Prostate gland (tissue), 2 donors: Measurements from ENCODE around the gene SLC25A13. TPM values are rescaled to one million over a fixed set of nuclear protein-coding genes. Genes with fewer than 3 reads are reported as not detected.

Experiments
- DNase-seq: peaks from one replicate; pipeline ENCODE4 v3.0.0-alpha.2; 2019; ENCODE audit warnings: low spot score
- H3K27ac ChIP-seq, 2 donors: fragments of 200-600 bp; sonication (generic); 2 replicates each; pipeline ENCODE4 v1.5.1; 2017 to 2019
- H3K27me3 ChIP-seq: fragments of 200-600 bp; sonication (generic); replicated peaks from 2 replicates; pipeline ENCODE4 v1.5.1; 2019; ENCODE audit not compliant: insufficient read depth
- H3K36me3 ChIP-seq, 2 donors: fragments of 200-600 bp; sonication (generic); 1 replicate in 1 of 2; 2 replicates in 1 of 2; pipeline versions ENCODE4 v1.5.1 to v1.8.1; 2017 to 2019
- H3K4me1 ChIP-seq: fragments of 200-600 bp; sonication (generic); replicated peaks from 2 replicates; pipeline ENCODE4 v1.5.1; 2019
- H3K4me3 ChIP-seq, 2 donors: fragments of 200-600 bp; sonication (generic); 2 replicates each; pipeline ENCODE4 v1.5.1; 2017 to 2019
- H3K9me3 ChIP-seq: fragments of 200-600 bp; sonication (generic); 2 replicates; pipeline ENCODE4 v1.5.1; 2017
- POLR2A ChIP-seq: fragments of 450-650 bp; IDR thresholded peaks from one replicate; pipeline ENCODE4 v1.6.1; 2016; ENCODE audit warnings: antibody characterized with exemption, mild to moderate bottlenecking
- POLR2AphosphoS5 ChIP-seq: sonication (generic); formaldehyde crosslinking; IDR thresholded peaks from one replicate; pipeline ENCODE4 v1.6.1; 2017; ENCODE audit warnings: antibody characterized with exemption
- WGBS: methylation state at CpG from one replicate; pipeline ENCODE4 v1.1.5; 2018; 5-methylcytosine and 5-hydroxymethylcytosine counted together
- intact Hi-C: fragments of 100-400 bp; cut with DNase I; formaldehyde crosslinking; loops from one replicate; pipeline ENCODE4 v1.14.2; 2022
- total RNA-seq, 2 donors: library from RNA; depleted of rRNA; stranded (reverse); fragments of >200 nt; gene quantifications; one replicate each; pipeline ENCODE4 v1.1.0, GENCODE V29; 2016
- TF ChIP-seq, protein P1 (sequence below), 4 experiments: fragments of 200-600 bp in 2 of 4; fragments of 450-650 bp in 2 of 4; sonication (generic) in 2 of 4; IDR thresholded peaks; 1 replicate in 3 of 4; 2 replicates in 1 of 4; pipeline ENCODE4 v1.5.1; 2016 to 2019; ENCODE audit warnings: antibody characterized with exemption in 4 of 4, mild to moderate bottlenecking in 2 of 4, moderate library complexity in 2 of 4

Gene SLC25A13
- total RNA-seq, 2 donors from 2014 or later = 14.4 to 41.6 TPM

DNA sequence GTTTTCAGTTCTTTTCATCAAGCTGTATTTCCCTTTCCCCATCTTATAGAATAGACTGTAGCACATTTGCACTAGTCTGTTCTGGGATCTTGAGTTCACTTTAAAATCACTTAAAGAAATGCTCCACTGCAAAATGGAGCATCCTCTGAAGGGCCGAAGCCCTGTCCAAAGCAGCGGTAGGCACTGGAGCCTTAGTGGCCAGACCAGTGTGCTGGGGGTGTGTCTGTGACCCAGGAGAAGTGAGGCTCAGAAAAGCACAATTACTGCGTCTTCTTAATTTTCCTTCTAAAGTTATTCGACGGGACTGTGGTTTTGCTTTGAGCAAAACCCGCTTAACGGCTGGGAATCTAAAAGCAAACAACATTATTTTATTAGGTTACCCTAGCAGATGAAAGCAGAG, 205.7 kb downstream of the SLC25A13 start:
- Histone ChIP-seq H3K9me3 (no peaks in the 10 kb centered on the region), H3K4me3 (no peak overlapping the region), H3K36me3 (no peaks in the 10 kb centered on the region), H3K27me3 (no peaks in the 10 kb centered on the region), H3K27ac (no peak overlapping the region), H3K4me1 (no peaks in the 10 kb centered on the region)
- 22% methylated on average over 7 of the region's 7 CpGs for WGBS
- intact Hi-C loops = no loop called here
- DNase-seq = no peak
- TF ChIP-seq POLR2A (no peak), POLR2AphosphoS5 (no peak)
- TF ChIP-seq, protein P1, sequence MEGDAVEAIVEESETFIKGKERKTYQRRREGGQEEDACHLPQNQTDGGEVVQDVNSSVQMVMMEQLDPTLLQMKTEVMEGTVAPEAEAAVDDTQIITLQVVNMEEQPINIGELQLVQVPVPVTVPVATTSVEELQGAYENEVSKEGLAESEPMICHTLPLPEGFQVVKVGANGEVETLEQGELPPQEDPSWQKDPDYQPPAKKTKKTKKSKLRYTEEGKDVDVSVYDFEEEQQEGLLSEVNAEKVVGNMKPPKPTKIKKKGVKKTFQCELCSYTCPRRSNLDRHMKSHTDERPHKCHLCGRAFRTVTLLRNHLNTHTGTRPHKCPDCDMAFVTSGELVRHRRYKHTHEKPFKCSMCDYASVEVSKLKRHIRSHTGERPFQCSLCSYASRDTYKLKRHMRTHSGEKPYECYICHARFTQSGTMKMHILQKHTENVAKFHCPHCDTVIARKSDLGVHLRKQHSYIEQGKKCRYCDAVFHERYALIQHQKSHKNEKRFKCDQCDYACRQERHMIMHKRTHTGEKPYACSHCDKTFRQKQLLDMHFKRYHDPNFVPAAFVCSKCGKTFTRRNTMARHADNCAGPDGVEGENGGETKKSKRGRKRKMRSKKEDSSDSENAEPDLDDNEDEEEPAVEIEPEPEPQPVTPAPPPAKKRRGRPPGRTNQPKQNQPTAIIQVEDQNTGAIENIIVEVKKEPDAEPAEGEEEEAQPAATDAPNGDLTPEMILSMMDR (IDR thresholded peaks at IDR 0.05) = no peak

DNA sequence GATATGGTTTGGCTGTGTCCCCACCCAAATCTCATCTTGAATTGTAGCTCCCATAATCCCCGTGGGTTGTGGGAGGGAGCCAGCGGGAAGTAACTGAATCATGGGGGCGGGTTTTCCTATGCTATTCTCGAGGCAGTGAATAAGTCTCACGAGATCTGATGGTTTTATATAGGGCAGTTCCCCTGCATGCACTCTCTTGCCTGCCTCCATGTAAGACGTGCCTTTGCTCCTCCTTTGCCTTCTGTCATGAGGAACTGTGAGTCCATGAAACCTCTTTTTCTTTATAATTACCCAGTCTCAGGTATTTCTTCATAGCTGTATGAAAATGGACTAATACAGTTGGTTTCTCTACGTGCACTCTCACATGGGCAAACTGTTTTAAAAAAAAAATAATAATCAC, 207.7 kb downstream of the SLC25A13 start:
- Histone ChIP-seq H3K4me1 (no peaks in the 10 kb centered on the region), H3K4me3 (no peak overlapping the region), H3K36me3 (no peaks in the 10 kb centered on the region), H3K9me3 (no peaks in the 10 kb centered on the region), H3K27me3 (no peaks in the 10 kb centered on the region), H3K27ac (no peak overlapping the region)
- 87% methylated on average over 7 of the region's 7 CpGs for WGBS
- TF ChIP-seq POLR2AphosphoS5 = no peak
- TF ChIP-seq POLR2A = no peak
- TF ChIP-seq, protein P1 (IDR thresholded peaks at IDR 0.05) = no peak
- intact Hi-C loops = no loop called here
- no peak for DNase-seq

DNA sequence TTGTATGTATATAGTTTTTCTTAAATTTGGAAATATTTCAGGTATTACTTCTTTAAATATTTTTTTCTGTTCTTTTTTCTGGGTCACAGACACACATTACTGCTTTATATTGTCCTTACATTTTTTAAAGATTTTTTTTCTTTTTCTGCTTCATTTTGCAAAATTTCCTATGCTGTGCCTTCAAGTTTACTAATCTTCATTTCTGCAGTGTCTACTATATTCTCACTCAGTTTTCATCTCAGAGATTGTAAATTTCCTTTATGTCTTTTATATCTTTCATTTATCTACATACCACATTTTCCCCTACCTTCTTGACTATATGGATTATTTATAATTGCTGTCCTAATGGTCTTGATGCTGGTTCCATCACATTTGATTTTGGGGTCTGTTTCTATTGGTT, 210.5 kb downstream of the SLC25A13 start:
- H3K9me3 ChIP-seq = no peaks in the 10 kb centered on the region
- DNase-seq = no peak
- H3K4me1 ChIP-seq = no peaks in the 10 kb centered on the region
- TF ChIP-seq, protein P1 (IDR thresholded peaks at IDR 0.05) = no peak
- TF ChIP-seq POLR2AphosphoS5 (no peak), POLR2A (no peak)
- intact Hi-C loops = no loop called here
- H3K27ac ChIP-seq = no peak overlapping the region
- no peaks in the 10 kb centered on the region for H3K36me3 ChIP-seq
- no peak overlapping the region for H3K4me3 ChIP-seq
- no peaks in the 10 kb centered on the region for H3K27me3 ChIP-seq

DNA sequence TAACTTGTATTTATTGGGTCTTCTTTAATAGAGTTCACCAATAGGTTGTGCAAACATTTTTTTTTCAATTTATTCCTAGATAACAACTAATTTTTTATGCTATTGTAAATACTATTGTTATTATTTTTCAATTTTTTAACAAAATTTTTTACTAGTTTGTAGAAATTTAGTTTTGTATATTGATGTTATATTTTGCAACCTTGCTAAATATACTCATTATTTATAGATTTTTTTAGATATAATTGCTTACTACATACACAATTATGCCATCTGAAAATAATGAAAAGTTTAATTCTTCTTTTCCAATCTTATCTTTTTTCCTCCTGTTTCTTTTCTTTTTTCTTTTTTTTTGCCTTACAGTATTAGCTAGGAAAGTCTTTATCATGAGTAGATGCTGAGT, 216.9 kb downstream of the SLC25A13 start:
- H3K27me3 ChIP-seq = no peaks in the 10 kb centered on the region
- no peak overlapping the region for H3K4me3 ChIP-seq
- DNase-seq = no peak
- no peaks in the 10 kb centered on the region for H3K9me3 ChIP-seq
- H3K36me3 ChIP-seq = no peaks in the 10 kb centered on the region
- no peaks in the 10 kb centered on the region for H3K4me1 ChIP-seq
- intact Hi-C loops = no loop called here
- H3K27ac ChIP-seq = no peak overlapping the region
- TF ChIP-seq, protein P1 (IDR thresholded peaks at IDR 0.05) = no peak
- TF ChIP-seq POLR2AphosphoS5 (no peak), POLR2A (no peak)

DNA sequence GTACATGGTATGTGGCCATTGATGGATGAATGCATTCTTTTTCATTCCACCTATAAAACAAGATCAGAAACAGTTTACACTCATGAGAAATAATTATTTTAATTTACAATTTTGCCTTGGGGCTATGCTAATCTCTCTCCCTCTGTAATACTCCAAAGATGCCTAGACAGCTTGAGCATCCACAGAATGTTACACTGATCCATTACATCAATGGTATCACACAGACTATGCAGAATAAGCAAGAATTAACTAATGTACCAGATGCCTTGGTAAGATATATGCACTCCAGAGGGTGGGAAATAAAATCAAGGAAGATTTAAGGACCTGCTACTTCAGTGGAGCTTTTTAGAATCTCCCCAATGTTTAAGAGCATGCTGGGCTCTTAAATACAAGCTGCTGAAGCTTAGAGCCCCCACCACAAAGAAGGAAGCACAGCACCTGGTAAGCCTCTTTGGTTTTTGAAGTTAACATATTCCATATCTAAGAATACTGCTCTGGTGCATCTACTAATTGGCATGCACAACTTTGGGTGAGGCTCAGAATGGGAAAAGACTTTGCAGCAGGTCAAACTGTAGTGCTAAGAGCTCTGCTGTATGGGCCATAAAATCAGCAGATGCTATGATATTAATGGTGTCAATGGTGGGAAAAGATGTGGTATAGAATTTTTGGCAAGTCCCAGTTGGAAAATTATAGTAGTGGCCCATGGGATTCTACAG, 219.6 kb downstream of the SLC25A13 start:
- H3K36me3 ChIP-seq = no peaks in the 10 kb centered on the region
- no peaks in the 10 kb centered on the region for H3K9me3 ChIP-seq
- intact Hi-C loops = no loop called here
- H3K27me3 ChIP-seq = no peaks in the 10 kb centered on the region
- TF ChIP-seq POLR2A (no peak), POLR2AphosphoS5 (no peak)
- TF ChIP-seq, protein P1 (IDR thresholded peaks at IDR 0.05) = no peak
- H3K4me1 ChIP-seq = no peaks in the 10 kb centered on the region
- no peak overlapping the region for H3K4me3 ChIP-seq
- no peak overlapping the region for H3K27ac ChIP-seq
- DNase-seq = no peak
